ENCODE data around the gene SORCS2.

The SORCS2 gene

DNA sequence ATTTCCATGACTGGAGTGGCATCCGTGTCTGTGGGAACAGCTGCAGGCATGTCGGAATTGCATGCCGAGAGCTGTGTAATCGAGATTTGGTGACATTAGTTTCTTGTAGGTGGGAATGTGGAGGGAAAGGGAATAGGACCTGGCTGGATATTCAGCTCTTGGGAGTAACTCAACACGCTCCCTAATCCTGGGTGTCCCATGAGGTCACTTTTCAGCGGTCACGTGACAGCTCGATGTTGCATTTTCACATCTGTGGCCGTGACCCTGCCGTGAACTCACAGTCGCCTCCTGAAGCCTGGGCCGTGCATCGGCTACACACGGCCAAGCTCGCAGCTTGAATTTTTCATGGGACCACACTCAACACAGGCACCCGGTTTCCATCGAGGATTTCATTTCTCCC, 268.2 kb downstream of the SORCS2 start (continued):
- TF ChIP-seq ZBTB26 (tag by site-specific recombination; optimal IDR thresholded peaks at IDR 0.05): no peak
- no peak for TF ChIP-seq AEBP2 (tag by site-specific recombination; IDR thresholded peaks at IDR 0.05; ENCODE audit: borderline replicate concordance)

GRCh38 chr4:7461230-7461629, 268.9 kb downstream of the SORCS2 start:
- TF ChIP-seq HOXD13 (CRISPR knock-in tag; IDR thresholded peaks at IDR 0.05; ENCODE audit: borderline replicate concordance): no peak
- TF ChIP-seq, protein P1, sequence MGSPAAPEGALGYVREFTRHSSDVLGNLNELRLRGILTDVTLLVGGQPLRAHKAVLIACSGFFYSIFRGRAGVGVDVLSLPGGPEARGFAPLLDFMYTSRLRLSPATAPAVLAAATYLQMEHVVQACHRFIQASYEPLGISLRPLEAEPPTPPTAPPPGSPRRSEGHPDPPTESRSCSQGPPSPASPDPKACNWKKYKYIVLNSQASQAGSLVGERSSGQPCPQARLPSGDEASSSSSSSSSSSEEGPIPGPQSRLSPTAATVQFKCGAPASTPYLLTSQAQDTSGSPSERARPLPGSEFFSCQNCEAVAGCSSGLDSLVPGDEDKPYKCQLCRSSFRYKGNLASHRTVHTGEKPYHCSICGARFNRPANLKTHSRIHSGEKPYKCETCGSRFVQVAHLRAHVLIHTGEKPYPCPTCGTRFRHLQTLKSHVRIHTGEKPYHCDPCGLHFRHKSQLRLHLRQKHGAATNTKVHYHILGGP (tag by site-specific recombination; IDR thresholded peaks at IDR 0.05): no peak
- TF ChIP-seq, protein P2, sequence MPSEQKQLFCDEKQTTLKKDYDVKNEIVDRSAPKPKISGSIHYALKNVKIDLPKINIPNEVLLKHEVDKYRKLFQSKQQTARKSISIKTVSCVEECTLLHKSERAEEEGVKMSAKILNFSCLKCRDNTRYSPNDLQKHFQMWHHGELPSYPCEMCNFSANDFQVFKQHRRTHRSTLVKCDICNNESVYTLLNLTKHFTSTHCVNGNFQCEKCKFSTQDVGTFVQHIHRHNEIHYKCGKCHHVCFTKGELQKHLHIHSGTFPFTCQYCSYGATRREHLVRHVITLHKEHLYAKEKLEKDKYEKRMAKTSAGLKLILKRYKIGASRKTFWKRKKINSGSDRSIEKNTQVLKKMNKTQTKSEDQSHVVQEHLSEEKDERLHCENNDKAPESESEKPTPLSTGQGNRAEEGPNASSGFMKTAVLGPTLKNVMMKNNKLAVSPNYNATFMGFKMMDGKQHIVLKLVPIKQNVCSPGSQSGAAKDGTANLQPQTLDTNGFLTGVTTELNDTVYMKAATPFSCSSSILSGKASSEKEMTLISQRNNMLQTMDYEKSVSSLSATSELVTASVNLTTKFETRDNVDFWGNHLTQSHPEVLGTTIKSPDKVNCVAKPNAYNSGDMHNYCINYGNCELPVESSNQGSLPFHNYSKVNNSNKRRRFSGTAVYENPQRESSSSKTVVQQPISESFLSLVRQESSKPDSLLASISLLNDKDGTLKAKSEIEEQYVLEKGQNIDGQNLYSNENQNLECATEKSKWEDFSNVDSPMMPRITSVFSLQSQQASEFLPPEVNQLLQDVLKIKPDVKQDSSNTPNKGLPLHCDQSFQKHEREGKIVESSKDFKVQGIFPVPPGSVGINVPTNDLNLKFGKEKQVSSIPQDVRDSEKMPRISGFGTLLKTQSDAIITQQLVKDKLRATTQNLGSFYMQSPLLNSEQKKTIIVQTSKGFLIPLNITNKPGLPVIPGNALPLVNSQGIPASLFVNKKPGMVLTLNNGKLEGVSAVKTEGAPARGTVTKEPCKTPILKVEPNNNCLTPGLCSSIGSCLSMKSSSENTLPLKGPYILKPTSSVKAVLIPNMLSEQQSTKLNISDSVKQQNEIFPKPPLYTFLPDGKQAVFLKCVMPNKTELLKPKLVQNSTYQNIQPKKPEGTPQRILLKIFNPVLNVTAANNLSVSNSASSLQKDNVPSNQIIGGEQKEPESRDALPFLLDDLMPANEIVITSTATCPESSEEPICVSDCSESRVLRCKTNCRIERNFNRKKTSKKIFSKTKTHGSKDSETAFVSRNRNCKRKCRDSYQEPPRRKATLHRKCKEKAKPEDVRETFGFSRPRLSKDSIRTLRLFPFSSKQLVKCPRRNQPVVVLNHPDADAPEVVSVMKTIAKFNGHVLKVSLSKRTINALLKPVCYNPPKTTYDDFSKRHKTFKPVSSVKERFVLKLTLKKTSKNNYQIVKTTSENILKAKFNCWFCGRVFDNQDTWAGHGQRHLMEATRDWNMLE (tag by site-specific recombination; conservative IDR thresholded peaks at IDR 0.05; ENCODE audit: low read depth): no peak
- TF ChIP-seq ZNF221 (tag by site-specific recombination; IDR thresholded peaks at IDR 0.05; ENCODE audit: borderline replicate concordance): no peak
- no peak for TF ChIP-seq ZFP69B (tag by site-specific recombination; IDR thresholded peaks at IDR 0.05)
- no peak for TF ChIP-seq ZNF394 (tag by site-specific recombination; IDR thresholded peaks at IDR 0.05; ENCODE audit: borderline replicate concordance)
- no peak for TF ChIP-seq HOXC10 (CRISPR knock-in tag; IDR thresholded peaks at IDR 0.05)
- TF ChIP-seq ZBTB20 (tag by site-specific recombination; IDR thresholded peaks at IDR 0.05): no peak
- TF ChIP-seq AEBP2 (tag by site-specific recombination; IDR thresholded peaks at IDR 0.05; ENCODE audit: borderline replicate concordance): no peak
- TF ChIP-seq, protein P3, sequence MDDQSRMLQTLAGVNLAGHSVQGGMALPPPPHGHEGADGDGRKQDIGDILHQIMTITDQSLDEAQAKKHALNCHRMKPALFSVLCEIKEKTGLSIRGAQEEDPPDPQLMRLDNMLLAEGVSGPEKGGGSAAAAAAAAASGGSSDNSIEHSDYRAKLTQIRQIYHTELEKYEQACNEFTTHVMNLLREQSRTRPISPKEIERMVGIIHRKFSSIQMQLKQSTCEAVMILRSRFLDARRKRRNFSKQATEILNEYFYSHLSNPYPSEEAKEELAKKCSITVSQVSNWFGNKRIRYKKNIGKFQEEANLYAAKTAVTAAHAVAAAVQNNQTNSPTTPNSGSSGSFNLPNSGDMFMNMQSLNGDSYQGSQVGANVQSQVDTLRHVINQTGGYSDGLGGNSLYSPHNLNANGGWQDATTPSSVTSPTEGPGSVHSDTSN (CRISPR knock-in tag; IDR thresholded peaks at IDR 0.05): no peak
- TF ChIP-seq ZNF623 (tag by site-specific recombination; IDR thresholded peaks at IDR 0.05): no peak
- Histone ChIP-seq H3K9me3 (ENCODE audit: control insufficient read depth, insufficient read depth, low read depth, low read length) (no peaks in the 10 kb centered on the region), H3K4me1 (ENCODE audit: control insufficient read depth, insufficient read depth, low read length) (no peaks in the 10 kb centered on the region), H3K27ac (ENCODE audit: extremely low read depth, low read depth, low read length) (no peak overlapping the region), H3K4me3 (ENCODE audit: low read depth, low read length) (no peak overlapping the region), H3K36me3 (ENCODE audit: control insufficient read depth in 2 of 2, insufficient read depth in 1 of 2, low read length in 2 of 2) (no peaks in the 10 kb centered on the region)
- ChIA-PET POLR2A (no interaction called here), CTCF (interaction anchor here (1.4 kb wide), 1 partner anchor 126 kb away, joined by 5 read pairs; no protein-coding TSS in a partner anchor)

All from HEK293 (cell line).